Heart right ventricle (tissue), 16 donors: ENCODE data around the gene FAM180A. TPM values are rescaled to one million over a fixed set of nuclear protein-coding genes. Genes with fewer than 3 reads are reported as not detected.

Source experiments
- ATAC-seq, 8 donors: fragments of 200-7000 bp; cut with Tn5 transposase; one replicate each; pipeline ENCODE4 v1.9.1; 2020; ENCODE audit warnings: mild to moderate bottlenecking in 8 of 8, moderate library complexity in 8 of 8, moderate number of reproducible peaks in 1 of 8
- DNase-seq, 2 donors: peaks; one replicate each; pipeline ENCODE4 v3.0.0-alpha.2; 2020
- H3K27ac ChIP-seq, 10 donors: fragments of 200-600 bp; sonication (generic) in 2 of 10; one replicate each; pipeline versions ENCODE4 v1.5.0 to v1.8.0; 2020 to 2022; ENCODE audit warnings: mild to moderate bottlenecking in 3 of 10
- H3K27me3 ChIP-seq, 7 donors: fragments of 200-600 bp; one replicate each; pipeline ENCODE4 v1.8.0; 2021 to 2022; ENCODE audit warnings: mild to moderate bottlenecking in 2 of 7
- H3K36me3 ChIP-seq, 9 donors: fragments of 200-600 bp; sonication (generic) in 1 of 9; one replicate each; pipeline versions ENCODE4 v1.5.0 to v1.8.0; 2020 to 2022; ENCODE audit warnings: mild to moderate bottlenecking in 2 of 9
- H3K4me1 ChIP-seq, 9 donors: fragments of 200-600 bp; sonication (generic) in 1 of 9; one replicate each; pipeline versions ENCODE4 v1.5.0 to v1.8.0; 2020 to 2022; ENCODE audit warnings: mild to moderate bottlenecking in 4 of 9
- H3K4me3 ChIP-seq, 10 donors: fragments of 200-600 bp; sonication (generic) in 2 of 10; one replicate each; pipeline versions ENCODE4 v1.5.0 to v1.8.0; 2020 to 2022; ENCODE audit warnings: mild to moderate bottlenecking in 7 of 10, moderate library complexity in 2 of 10
- H3K9me3 ChIP-seq, 11 donors: fragments of 200-600 bp in 10 of 11; sonication (generic) in 2 of 11; one replicate each; pipeline versions ENCODE4 v1.5.0 to v1.8.0; 2013 to 2022; ENCODE audit warnings: mild to moderate bottlenecking in 2 of 11, control low read depth in 1 of 11, moderate library complexity in 1 of 11
- WGBS, 2 donors: extraction: QIAGEN DNeasy Blood & Tissue Kit; methylation state at CpG; one replicate each; pipeline ENCODE4 v1.1.7; 2013; ENCODE audit warnings: inconsistent platforms in 1 of 2; 5-methylcytosine and 5-hydroxymethylcytosine counted together
- intact Hi-C, 10 donors: fragments of 100-400 bp; cut with DNase I; formaldehyde crosslinking; loops; one replicate each; pipeline versions ENCODE4 v1.11.1 to v1.14.2; 2022
- polyA plus RNA-seq, 2 donors: library from polyadenylated mRNA; stranded (reverse); fragments of 200-250 nt; gene quantifications; one replicate each; pipeline ENCODE4 v1.2.3, GENCODE V29; 2013
- total RNA-seq, 10 donors: library from RNA; stranded (reverse); fragmentation: NEBNext Ultra II Directional in 3 of 10; extraction: Animal tissue kit (Norgen Biotek cat#: 25700) in 3 of 10; gene quantifications; one replicate each; pipeline versions ENCODE4 v1.2.1 to v1.2.4, GENCODE V29; 2021 to 2023
- TF ChIP-seq, protein P1 (sequence below), 9 donors: fragments of 200-600 bp; sonication (generic) in 2 of 9; IDR thresholded peaks; one replicate each; pipeline versions ENCODE4 v1.5.0 to v1.8.0; 2021 to 2022; ENCODE audit warnings: antibody characterized with exemption in 9 of 9, mild to moderate bottlenecking in 5 of 9, moderate library complexity in 1 of 9
- donor health status: Arrhythmogenic right ventricular cardiomyopathy.
- donor health status: ischemic (EF 13 %, LVEDD 7.1; RV severe dilation, severe dysfunction).
- donor health status: healthy with polysubstance abuse.
- donor health status: DM: no; HTN: yes; CAD: no.
- donor health status: DM: no; HTN: no; CAD: no.
- donor health status: ischemic (EF 25% LVEDD 6.9; RV normal size, moderate dysfunction).
- donor health status: ischemic (EF 25% LVEDD 5.7; RV mildly dilated, moderate dysfunction).
- donor health status: healthy.
- donor health status: DM: yes; HTN: yes; CAD: no.
- donor health status: Ischemic cardiomyopathy.
- donor health status: ischemic (EF 35%, LVEDD 5.7; RV mildly dilated, moderate dysfunction).
- donor health status: nonischemic (EF 11% LVEDD 7.7; RV severe dilation, severe dysfunction).
- donor health status: DM: yes; HTN: yes; CAD: no.
- donor health status: PGD.
- donor health status: ischemic (EF 29% LVEDD 5.4; RV normal size, mild dysfunction).
- donor health status: nonischemic (EF 23%, LVEDD 6.1; RV moderate dilation, normal function).

The FAM180A gene
- total and polyA plus RNA-seq, 12 donors, result 2.0 to 47.6 (median 17.1) TPM

DNA sequence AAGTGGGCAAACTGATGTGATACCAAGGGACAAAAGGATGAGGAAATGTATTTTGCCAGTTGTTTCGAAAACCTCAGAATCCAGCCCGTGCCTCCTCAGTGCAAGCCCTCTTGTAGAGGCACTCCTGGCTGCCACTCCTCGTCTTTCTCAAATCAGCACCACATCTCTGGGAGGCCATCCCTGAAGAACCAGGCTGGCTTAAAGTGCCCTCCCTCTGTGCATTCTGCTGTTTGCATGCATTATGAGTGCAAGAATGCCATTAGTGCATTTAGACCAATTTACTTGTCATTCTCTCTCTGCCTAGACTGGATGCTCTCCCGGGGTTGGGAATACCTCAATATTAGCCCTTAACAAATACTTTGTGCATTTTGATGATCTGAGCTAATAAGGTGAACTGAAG, 19.9 kb upstream of the FAM180A start:
- ATAC-seq (peak in 2 of 8 donors; percentile 22 to 23), DNase-seq (no peak)
- TF ChIP-seq, protein P1, sequence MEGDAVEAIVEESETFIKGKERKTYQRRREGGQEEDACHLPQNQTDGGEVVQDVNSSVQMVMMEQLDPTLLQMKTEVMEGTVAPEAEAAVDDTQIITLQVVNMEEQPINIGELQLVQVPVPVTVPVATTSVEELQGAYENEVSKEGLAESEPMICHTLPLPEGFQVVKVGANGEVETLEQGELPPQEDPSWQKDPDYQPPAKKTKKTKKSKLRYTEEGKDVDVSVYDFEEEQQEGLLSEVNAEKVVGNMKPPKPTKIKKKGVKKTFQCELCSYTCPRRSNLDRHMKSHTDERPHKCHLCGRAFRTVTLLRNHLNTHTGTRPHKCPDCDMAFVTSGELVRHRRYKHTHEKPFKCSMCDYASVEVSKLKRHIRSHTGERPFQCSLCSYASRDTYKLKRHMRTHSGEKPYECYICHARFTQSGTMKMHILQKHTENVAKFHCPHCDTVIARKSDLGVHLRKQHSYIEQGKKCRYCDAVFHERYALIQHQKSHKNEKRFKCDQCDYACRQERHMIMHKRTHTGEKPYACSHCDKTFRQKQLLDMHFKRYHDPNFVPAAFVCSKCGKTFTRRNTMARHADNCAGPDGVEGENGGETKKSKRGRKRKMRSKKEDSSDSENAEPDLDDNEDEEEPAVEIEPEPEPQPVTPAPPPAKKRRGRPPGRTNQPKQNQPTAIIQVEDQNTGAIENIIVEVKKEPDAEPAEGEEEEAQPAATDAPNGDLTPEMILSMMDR (IDR thresholded peaks at IDR 0.05), result no peak
- Histone ChIP-seq H3K4me3 (no peak overlapping the region), H3K9me3 (no peaks in the 10 kb centered on the region), H3K36me3 (no peaks in the 10 kb centered on the region), H3K27ac (peak overlapping the region; percentile 37 to 86 (median 69)), H3K4me1 (peaks cover 3 to 61% (median 15%) of the 10 kb centered on the region in 9 donors), H3K27me3 (no peaks in the 10 kb centered on the region)
- WGBS, 2 donors, result 40 to 64% methylated on average over 4 of the region's 4 CpGs
- intact Hi-C loops, result no loop called here

DNA sequence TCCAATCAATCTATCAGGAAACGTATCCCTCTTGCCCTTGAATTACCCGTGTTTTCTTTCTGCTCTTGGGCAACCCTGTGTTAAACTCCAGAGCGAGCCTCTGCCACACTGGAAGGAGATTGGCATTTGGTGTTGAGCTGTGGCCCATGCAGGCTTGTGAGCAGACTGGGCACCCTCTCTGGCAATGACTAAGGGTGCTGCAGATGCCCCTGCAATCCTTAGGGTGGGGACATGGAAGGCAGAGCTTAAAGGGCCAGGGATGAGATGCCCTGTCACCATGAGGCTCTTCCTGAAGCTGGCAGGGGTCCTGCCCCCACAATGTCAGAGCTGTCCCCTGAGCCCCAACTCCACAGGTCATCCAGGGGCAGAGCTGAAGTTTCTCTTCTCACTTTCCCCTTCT, 19.5 kb upstream of the FAM180A start:
- H3K4me1 ChIP-seq, result peaks cover 3 to 59% (median 15%) of the 10 kb centered on the region in 9 donors
- WGBS, 2 donors, result 62 to 70% methylated on average over 3 of the region's 3 CpGs
- intact Hi-C loops, result no loop called here
- peak overlapping the region in 8 of 10 donors; percentile 50 to 86 (median 74) for H3K27ac ChIP-seq
- H3K36me3 ChIP-seq, result no peaks in the 10 kb centered on the region
- TF ChIP-seq, protein P1 (IDR thresholded peaks at IDR 0.05), result no peak
- ATAC-seq (peak; percentile 34 to 82 (median 54)), DNase-seq (peak in 1 of 2 donors; percentile 36)
- H3K9me3 ChIP-seq, result no peaks in the 10 kb centered on the region
- H3K4me3 ChIP-seq, result no peak overlapping the region
- H3K27me3 ChIP-seq, result no peaks in the 10 kb centered on the region

DNA sequence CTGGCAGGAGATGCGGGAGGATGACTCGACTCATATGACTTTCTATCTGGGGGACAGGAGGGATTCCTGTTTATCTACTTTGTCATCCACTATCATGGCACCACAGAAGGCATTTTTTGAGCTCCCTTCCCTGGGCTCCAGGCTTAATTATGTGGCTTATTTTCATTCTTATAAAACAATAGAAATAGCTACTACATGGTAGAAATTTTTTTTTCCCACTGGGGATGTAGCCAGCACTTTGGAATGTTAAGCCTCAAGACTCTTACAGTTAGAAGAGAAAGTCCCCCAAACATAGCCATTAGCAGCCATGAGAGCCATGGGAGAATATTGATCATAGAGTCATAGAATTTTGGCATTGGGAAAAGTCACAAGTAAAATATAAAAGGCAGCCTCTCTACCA, 14.6 kb upstream of the FAM180A start:
- Histone ChIP-seq H3K9me3 (no peaks in the 10 kb centered on the region), H3K27me3 (no peaks in the 10 kb centered on the region), H3K27ac (no peak overlapping the region), H3K4me1 (peaks cover 1 to 52% (median 6%) of the 10 kb centered on the region in 9 donors), H3K4me3 (no peak overlapping the region), H3K36me3 (no peaks in the 10 kb centered on the region)
- TF ChIP-seq, protein P1 (IDR thresholded peaks at IDR 0.05), result no peak
- no peak for ATAC-seq
- intact Hi-C loops, result no loop called here
- DNase-seq, result no peak
- WGBS, 2 donors, result 91 to 92% methylated on average over 2 of the region's 2 CpGs

DNA sequence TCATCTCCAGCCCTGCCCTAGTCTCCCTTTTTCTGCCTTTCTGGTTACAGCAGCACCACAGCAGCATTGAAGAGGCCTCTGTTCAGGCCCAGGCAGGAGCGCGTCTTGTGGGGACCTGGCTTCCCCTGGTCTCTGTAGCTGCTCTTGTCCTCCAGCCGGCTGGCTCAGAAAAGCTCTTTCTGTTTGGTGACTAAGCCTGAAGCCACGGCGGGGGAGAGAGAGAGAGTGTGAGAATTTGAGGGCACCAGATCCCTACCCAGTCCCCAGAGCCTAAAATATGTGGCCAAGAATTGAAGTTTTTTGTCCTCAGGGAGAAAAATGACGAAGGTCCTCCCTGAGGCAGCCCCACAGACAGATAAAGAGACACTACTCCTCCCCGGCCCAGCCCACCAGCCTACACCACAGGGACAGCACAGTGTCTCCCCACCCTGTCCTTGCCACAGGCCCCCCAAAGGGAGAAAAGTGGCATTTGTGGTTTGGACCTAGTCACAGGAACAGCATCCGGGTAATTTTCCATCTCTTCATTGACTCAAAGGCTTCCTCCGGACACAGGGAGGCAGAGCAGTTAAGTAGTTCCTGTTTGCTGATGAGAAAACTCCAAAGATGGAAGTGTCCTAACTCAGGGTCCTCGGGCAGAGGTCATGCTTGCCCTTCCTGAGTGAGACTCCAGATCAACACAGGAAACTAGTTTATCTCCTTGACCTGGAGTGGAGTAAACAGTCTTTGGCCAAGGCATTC, 13.3 kb upstream of the FAM180A start:
- H3K4me1 ChIP-seq, result peaks cover 0 to 48% (median 6%) of the 10 kb centered on the region in 9 donors
- TF ChIP-seq, protein P1 (IDR thresholded peaks at IDR 0.05), result no peak
- DNase-seq, result no peak
- no peaks in the 10 kb centered on the region for H3K9me3 ChIP-seq
- H3K27me3 ChIP-seq, result no peaks in the 10 kb centered on the region
- peak in 7 of 8 donors; percentile 23 to 48 (median 34) for ATAC-seq
- intact Hi-C loops, result no loop called here
- WGBS, 2 donors, result 57 to 70% methylated on average over 10 of the region's 10 CpGs
- no peaks in the 10 kb centered on the region for H3K36me3 ChIP-seq
- H3K4me3 ChIP-seq, result no peak overlapping the region
- peak overlapping the region in 7 of 10 donors; percentile 29 to 73 (median 61) for H3K27ac ChIP-seq
